ENCODE data around the gene PNPLA7. TPM values are rescaled to one million over a fixed set of nuclear protein-coding genes. Genes with fewer than 3 reads are reported as not detected.

PNPLA7 gene
- total RNA-seq, 4 donors from 2014 or later: 16.0 to 95.4 (median 24.9) TPM

GRCh38 chr9:137416006-137416562 is 134.1 kb downstream of the PNPLA7 start:
- Histone ChIP-seq H3K9me3 (no peaks in the 10 kb centered on the region), H3K27me3 (no peaks in the 10 kb centered on the region), H3K4me3 (no peak overlapping the region), H3K27ac (no peak overlapping the region), H3K36me3 (no peaks in the 10 kb centered on the region), H3K4me1 (peaks cover 19 to 45% (median 36%) of the 10 kb centered on the region in 4 donors)
- WGBS, 2 donors (ENCODE audit: low coverage in 1 of 2): 96% methylated on average over 23 of the region's 23 CpGs; no CpG with 5 or more reads in 1 of the 2 donors
- DNase-seq: no peak
- intact Hi-C loops (cut with DNase I; ENCODE audit: low total_unique reads) (no loop called here), in situ Hi-C loops (cut with MboI; ENCODE audit: low pct_ligation_motif_present in 1 of 4, low pct_unique_long_range_greater_than_20kb in 1 of 4, low sequenced_read_pairs in 3 of 4) (loop anchor here in 2 of 4 donors (25.0 kb wide), 1 partner anchor 129 kb away; the partner anchor contains the start of gene TOR4A (in 2 of the 2))
- TF ChIP-seq CTCF (IDR thresholded peaks at IDR 0.05): no peak
- no peak for TF ChIP-seq EP300 (IDR thresholded peaks at IDR 0.05; ENCODE audit: low read depth)
- TF ChIP-seq POLR2AphosphoS5 (IDR thresholded peaks at IDR 0.05): no peak
- TF ChIP-seq POLR2A (IDR thresholded peaks at IDR 0.05): no peak

- no peak for TF ChIP-seq CTCF (IDR thresholded peaks at IDR 0.05)
- TF ChIP-seq POLR2AphosphoS5 (IDR thresholded peaks at IDR 0.05): no peak
- TF ChIP-seq POLR2A (IDR thresholded peaks at IDR 0.05): no peak
- TF ChIP-seq EP300 (IDR thresholded peaks at IDR 0.05; ENCODE audit: low read depth): no peak
- H3K4me3 ChIP-seq: no peak overlapping the region
- peaks cover 19 to 47% (median 37%) of the 10 kb centered on the region in 4 donors for H3K4me1 ChIP-seq
- H3K27me3 ChIP-seq: no peaks in the 10 kb centered on the region
- DNase-seq: no peak
- H3K36me3 ChIP-seq: no peaks in the 10 kb centered on the region
- intact Hi-C loops (cut with DNase I; ENCODE audit: low total_unique reads) (no loop called here), in situ Hi-C loops (cut with MboI; ENCODE audit: low pct_ligation_motif_present in 1 of 4, low pct_unique_long_range_greater_than_20kb in 1 of 4, low sequenced_read_pairs in 3 of 4) (loop anchor here in 2 of 4 donors (25.0 kb wide), 1 partner anchor 128 kb away; the partner anchor contains the start of gene TOR4A (in 2 of the 2))
- no peak overlapping the region for H3K27ac ChIP-seq
- 93% methylated on average over 5 of the region's 5 CpGs; no CpG with 5 or more reads in 1 of the 2 donors for WGBS, 2 donors (ENCODE audit: low coverage in 1 of 2)
- no peaks in the 10 kb centered on the region for H3K9me3 ChIP-seq
Observed at GRCh38 chr9:137415451-137415850, 134.8 kb downstream of the PNPLA7 start.

- in situ Hi-C loops (cut with MboI; ENCODE audit: low pct_ligation_motif_present in 1 of 4, low pct_unique_long_range_greater_than_20kb in 1 of 4, low sequenced_read_pairs in 3 of 4): loop anchor here in 2 of 4 donors (25.0 kb wide), 1 partner anchor 125 kb away; the partner anchor contains the start of gene TOR4A (in 2 of the 2)
- no peak overlapping the region for H3K4me3 ChIP-seq
- H3K36me3 ChIP-seq: no peaks in the 10 kb centered on the region
- 76% methylated on average over 10 of the region's 10 CpGs; no CpG with 5 or more reads in 1 of the 2 donors for WGBS, 2 donors (ENCODE audit: low coverage in 1 of 2)
- H3K27me3 ChIP-seq: no peaks in the 10 kb centered on the region
- no peaks in the 10 kb centered on the region for H3K9me3 ChIP-seq
- DNase-seq: no peak
- H3K4me1 ChIP-seq: peaks cover 19 to 48% (median 32%) of the 10 kb centered on the region in 4 donors
- H3K27ac ChIP-seq: peak overlapping the region; percentile 52 to 75 (median 71)
- no peak for TF ChIP-seq POLR2A (IDR thresholded peaks at IDR 0.05)
- TF ChIP-seq EP300 (IDR thresholded peaks at IDR 0.05; ENCODE audit: low read depth): no peak
- no peak for TF ChIP-seq CTCF (IDR thresholded peaks at IDR 0.05)
- no peak for TF ChIP-seq POLR2AphosphoS5 (IDR thresholded peaks at IDR 0.05)
- intact Hi-C loops (cut with DNase I; ENCODE audit: low total_unique reads): no loop called here
Observed at GRCh38 chr9:137412431-137412830, 137.8 kb downstream of the PNPLA7 start.

- H3K36me3 ChIP-seq: no peaks in the 10 kb centered on the region
- 48 to 60% methylated on average over 2 to 29 of the region's 30 CpGs for WGBS, 2 donors (ENCODE audit: low coverage in 1 of 2)
- no peaks in the 10 kb centered on the region for H3K9me3 ChIP-seq
- TF ChIP-seq POLR2A (IDR thresholded peaks at IDR 0.05) (no peak), POLR2AphosphoS5 (IDR thresholded peaks at IDR 0.05) (peak in 1 of 3 donors; percentile 14), EP300 (IDR thresholded peaks at IDR 0.05; ENCODE audit: low read depth) (no peak), CTCF (IDR thresholded peaks at IDR 0.05) (no peak)
- peak overlapping the region; percentile 52 to 75 (median 71) for H3K27ac ChIP-seq
- H3K4me3 ChIP-seq: no peak overlapping the region
- in situ Hi-C loops (cut with MboI; ENCODE audit: low pct_ligation_motif_present in 1 of 4, low pct_unique_long_range_greater_than_20kb in 1 of 4, low sequenced_read_pairs in 3 of 4) (loop anchor here in 2 of 4 donors (25.0 kb wide), 1 partner anchor 125 kb away; the partner anchor contains the start of gene TOR4A (in 2 of the 2)), intact Hi-C loops (cut with DNase I; ENCODE audit: low total_unique reads) (no loop called here)
- peak; percentile 73 for DNase-seq
- H3K4me1 ChIP-seq: peaks cover 20 to 54% (median 37%) of the 10 kb centered on the region in 4 donors
- H3K27me3 ChIP-seq: no peaks in the 10 kb centered on the region
Observed at GRCh38 chr9:137411645-137412380, 138.4 kb downstream of the PNPLA7 start.

Measured in transverse colon (tissue), 4 donors.